ENCODE results near the gene CHRNB4.

The CHRNB4 gene

GRCh38 chr15:78630886-78631633 lies 9.9 kb downstream of the CHRNB4 start:
- no peak for DNase-seq

DNA sequence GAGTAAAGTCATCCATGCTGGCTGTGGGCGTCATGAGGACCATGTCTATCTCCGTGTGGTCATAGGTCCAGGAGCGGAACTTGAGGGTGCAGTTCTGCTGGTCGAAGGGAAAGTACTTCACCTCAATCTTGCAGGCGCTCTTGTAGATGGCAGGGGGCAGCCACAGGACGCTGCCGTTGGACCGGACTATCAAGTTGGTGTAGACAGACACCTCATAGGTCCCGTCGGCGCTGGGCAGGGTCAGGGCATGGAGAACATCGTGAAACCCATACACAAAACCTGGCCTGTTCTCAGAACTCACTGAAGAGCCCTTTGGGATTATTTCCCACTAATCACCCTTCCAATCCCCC lies 11.3 kb downstream of the CHRNB4 start:
- no peak for DNase-seq

GRCh38 chr15:78629031-78629715 lies 11.8 kb downstream of the CHRNB4 start:
- DNase-seq: no peak

DNA sequence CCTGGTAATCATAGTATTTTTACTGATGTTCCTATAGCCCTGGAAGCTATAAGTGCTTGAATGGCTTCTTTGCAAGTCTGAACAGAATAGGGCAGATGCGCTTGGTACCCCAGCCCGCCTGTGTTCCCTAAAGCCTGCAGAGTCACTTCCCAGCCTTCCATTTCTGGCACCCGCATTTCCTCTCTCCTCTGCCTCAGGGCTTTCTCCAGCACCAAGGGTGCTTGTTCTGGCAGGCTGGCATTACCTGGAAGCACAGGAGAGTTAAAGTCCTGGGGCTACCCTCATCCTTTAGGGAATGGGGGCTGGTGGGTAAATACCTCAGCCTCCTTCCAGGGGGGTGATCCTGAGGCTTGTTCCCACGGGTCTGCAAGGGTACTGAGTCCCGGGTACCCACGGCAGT lies 12.8 kb downstream of the CHRNB4 start:
- DNase-seq: no peak

GRCh38 chr15:78627348-78627747 lies 13.7 kb downstream of the CHRNB4 start:
- DNase-seq: no peak

- peak; percentile 47 for DNase-seq
These were observed 14.5 kb downstream of the CHRNB4 start for GRCh38 chr15:78626381-78626995.

DNA sequence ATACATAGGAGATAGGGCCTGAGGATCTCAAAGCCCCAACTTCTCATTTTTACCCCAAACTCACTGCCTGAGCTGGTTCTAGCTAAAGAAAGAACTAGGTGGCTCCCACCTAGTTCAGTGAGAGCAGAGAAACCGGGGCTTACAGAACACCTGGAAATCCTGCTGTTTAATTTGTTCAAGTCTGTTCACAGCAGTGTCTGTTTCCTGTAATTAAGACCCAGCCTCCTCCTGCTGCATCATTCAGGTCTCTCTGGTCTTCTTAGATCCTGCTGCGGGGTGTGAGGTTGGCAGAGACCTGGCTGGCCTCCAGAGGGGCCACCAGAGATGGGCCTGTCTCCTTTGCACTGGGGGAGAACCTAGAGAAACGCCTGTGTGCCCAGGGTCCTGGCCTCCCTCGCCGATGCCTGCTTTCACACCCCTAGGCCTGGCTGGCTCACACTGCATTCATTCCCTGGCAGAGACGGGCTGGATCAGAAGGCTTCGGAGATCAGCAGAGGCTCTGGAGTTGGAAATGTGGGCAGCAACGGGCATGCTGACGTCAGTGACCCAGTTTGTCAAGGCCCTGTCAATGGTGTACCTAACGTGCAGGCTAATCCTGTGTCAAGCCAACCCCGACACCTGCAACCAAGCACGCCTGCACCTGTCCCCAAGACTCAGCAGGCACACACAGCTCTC lies 15.3 kb downstream of the CHRNB4 start:
- DNase-seq: no peak

- DNase-seq: no peak
These were observed 16.1 kb downstream of the CHRNB4 start for GRCh38 chr15:78624651-78625590.

GRCh38 chr15:78623786-78624497 lies 17.1 kb downstream of the CHRNB4 start:
- no peak for DNase-seq

DNA sequence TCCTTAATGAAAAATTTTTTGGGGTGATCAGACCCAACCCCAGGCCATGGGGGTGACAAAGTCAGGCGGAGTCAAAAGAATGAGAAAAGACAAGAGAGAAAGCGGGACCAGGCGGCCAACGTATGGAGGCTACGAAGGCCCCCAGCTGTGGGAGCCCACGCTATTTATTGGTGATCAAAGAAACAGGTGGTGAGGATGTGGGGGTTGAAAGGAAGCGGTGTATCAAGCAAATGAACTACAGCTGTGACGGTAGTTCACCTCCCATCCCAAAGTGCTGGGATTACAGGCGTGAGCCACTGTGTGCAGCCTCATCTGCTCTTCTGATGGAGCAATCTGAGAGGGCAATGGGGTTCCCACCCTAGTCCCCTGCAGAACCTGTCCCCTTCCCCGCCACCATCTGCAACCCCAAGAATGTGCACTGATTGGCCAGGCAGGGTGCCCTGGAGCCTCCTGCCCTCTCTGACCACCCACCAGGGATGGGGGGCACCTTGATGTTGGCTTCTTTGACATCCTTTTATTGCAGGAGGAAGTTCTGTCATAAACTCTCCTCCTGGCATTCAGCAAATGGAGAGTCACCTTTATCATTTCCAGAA lies 19.1 kb downstream of the CHRNB4 start:
- DNase-seq: no peak

- no peak for DNase-seq
These were observed 20.2 kb downstream of the CHRNB4 start, which contains the start of gene CHRNA3 for GRCh38 chr15:78620527-78621421. TSS of gene CHRNA3 (minus strand) at chr15:78620996. CDS start at chr15:78620794, 202 bp downstream.

DNA sequence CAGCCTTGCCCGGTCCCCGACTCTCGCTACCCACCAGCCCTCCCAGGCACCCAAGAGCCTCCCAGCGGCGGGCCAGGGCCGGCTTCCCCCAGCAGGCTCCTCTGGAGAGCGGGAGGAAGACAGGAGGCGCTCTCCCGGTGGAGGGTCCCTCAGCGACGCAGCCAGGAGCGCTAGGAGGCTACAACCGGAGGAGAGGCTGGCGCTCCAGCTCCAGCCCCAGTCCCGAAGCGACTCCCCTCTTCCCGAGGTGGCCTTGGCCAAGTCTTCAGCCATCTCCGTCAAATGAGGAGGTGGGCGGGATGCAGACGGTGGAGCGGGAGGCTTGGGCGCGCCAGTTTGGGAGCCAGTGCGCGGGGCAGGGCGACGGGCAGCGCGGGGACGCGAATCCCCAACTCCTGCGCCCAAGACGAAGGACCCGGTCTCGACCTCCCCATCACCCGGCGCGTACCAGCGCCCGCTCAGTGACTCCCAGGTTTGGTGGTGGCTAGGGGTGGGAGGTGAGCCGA lies 20.9 kb downstream of the CHRNB4 start:
- DNase-seq: no peak

DNA sequence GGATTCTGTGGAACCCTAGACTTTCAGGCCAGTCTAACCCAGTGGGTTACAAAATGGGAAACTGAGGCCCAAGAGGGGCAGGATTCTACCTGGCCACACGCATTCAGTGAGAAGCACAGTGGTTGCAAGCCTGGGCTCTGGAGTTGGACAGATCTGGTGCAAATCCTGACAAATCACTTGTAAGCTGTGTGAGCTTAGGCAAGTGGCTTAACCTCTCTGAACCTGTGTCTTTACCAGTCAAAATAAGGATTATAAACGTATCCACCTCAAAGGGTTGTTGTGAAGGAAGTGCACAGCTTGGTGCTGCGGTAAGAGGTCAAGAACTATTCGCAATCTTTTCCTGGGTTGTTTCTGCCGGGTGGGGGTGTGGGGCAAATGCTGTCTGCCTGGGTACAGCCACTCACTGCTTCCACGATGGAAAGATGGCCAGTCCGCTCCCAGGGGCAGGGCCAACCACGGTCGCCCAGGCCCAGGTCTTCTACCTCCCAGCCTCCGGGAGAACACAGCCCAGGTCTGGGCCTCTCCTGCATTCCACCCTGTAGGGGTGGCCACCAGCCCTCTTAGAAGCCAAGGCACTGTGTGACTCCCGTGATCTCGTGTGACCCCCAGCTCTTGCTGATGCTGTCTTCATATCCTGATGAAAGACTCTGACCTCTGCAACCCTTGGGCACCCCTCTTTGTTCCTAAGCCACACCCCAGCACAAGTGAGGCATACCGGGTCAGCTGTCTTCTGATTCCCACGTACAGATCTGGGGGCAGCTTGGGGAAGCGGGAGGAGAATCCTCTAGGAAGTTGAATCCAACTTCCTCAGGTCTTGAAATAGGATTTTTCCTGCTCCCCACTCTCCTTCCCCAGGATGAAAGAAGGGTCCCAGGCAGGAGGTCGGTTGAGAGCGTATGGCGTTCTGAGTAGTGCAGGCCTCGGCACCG lies 21.7 kb downstream of the CHRNB4 start:
- DNase-seq: no peak

DNA sequence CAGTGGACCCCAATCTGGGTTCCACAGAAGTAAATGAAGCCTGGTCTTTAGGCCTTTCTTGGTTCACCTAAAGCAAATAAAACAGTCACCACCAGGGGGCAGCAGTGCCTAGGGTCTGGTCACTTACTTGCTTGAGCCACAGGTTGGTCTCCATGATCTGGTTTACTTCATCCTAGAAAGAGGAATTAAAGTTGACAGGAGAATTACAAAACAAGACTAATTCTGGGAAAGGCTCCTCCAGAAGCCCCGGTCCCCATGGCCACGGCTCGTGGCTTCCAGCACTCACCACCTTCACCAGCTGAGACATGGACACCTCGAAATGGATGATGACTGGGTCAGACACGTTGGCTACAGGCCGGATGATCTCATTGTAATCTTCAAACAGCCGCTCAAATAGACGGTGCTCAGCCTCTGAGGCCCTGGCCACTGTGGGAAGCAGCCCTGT lies 22.5 kb downstream of the CHRNB4 start:
- DNase-seq: peak; percentile 78

- no peak for DNase-seq
These were observed 22.9 kb downstream of the CHRNB4 start for GRCh38 chr15:78618064-78618463.

DNA sequence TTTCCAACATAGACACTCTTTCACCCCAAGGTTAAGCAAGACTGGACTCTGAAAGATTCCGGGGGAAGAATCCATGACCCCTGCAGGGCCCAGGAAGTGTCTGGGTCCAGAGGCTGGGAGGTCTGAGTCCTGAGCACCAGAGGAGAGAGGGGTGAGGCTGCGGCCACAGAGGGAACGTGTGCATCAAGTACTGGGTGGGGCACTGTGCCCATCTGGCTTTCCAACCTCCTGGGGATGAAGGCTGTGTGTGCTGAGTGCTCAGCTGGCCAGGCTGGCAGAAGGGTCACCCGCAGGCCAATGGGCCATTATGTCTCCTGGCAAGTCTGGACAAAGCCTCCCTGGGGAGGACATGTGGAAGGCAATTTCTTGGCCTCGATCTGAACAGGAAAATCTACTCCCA lies 23.5 kb downstream of the CHRNB4 start:
- peak; percentile 53 for DNase-seq

DNA sequence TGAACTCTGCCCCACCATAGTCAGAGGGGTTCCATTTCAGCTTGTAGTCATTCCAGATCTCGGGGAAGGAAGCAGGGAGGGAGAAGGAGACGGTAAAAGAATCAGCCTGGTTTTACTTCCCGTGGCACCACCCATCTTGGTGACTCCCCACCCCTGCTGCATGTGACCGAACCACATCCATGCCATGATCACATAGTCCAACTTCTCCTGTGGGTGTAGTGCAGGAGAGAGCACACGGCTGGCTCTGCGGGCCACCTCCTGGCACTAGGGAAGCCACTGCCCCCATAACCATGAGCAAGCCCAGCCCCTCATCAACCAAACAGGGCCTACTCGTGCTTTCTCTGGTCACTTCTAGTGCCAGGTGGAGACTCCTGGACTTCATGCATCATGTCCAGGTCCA lies 23.9 kb downstream of the CHRNB4 start:
- DNase-seq: no peak

DNA sequence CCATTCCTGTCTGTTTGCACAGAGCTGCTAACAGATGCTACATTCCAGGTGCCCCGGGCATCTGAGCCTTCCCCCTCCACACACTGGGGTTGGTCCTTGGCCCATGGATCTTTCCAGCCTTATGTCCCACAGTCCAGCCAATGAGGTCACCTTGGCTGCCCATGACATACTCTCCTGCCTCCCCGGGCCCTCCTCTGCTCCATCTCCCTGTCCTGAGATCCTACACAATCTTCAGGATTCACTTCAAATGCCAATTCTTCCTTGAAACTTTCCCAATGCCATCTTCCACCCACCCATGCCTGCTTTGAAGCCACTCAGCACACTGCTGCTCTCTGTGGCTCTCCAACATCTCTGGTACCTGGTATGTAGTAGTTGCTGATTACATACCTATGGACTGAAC lies 24.5 kb downstream of the CHRNB4 start:
- no peak for DNase-seq

DNA sequence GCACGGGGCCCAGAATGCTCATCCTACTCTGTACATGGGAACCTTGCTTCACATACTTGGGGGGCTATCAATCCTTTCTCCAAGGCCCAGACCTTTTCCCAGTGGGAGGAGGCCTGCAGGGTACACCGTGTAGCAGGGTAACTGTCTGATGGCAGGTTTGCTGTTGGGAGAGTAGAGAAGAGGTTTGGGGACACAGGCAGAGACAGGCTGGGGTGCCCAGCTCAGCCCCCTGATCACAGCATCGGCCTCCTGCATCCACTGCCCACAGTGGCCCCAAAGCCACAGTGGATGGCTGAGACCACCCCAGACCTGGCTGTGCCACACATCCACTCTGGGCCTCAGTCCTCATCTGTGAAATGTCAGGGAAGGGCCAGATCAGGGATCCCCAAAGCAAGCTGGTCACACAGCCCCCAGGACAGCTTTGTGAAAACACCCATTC lies 25.8 kb downstream of the CHRNB4 start:
- no peak for DNase-seq
